ENCODE measurements around the gene SYT15.
A peak's percentile ranks its signal among the peaks of the same experiment; 100 is the strongest.
"Not testable (repeated sequence)": the region's sequence is repeated elsewhere in the genome, so short reads cannot be mapped to it uniquely, and the experiment has no call there.

Gene SYT15

GRCh38 chr10:46578474-46579178 lies at the start of gene SYT15:
Gene SYT15 (plus strand): TSS chr10:46579128. CDS start chr10:46579169, 41 bp downstream.
- DNase-seq (ENCODE audit: low read depth) = not testable (repeated sequence)

- DNase-seq (ENCODE audit: low read depth) = not testable (repeated sequence)
These were observed 49.2 kb upstream of the SYT15 start for GRCh38 chr10:46529742-46530141.

- DNase-seq (ENCODE audit: low read depth) = peak; percentile 53
These were observed 48.4 kb upstream of the SYT15 start for GRCh38 chr10:46530249-46531186.

GRCh38 chr10:46532256-46532655 lies 46.7 kb upstream of the SYT15 start:
- DNase-seq (ENCODE audit: low read depth) = not testable (repeated sequence)

GRCh38 chr10:46534828-46535524 lies 44.0 kb upstream of the SYT15 start:
- no peak for DNase-seq (ENCODE audit: low read depth)

- DNase-seq (ENCODE audit: low read depth) = no peak
These were observed 42.8 kb upstream of the SYT15 start for GRCh38 chr10:46536171-46536570.

GRCh38 chr10:46536781-46537180 lies 42.1 kb upstream of the SYT15 start:
- no peak for DNase-seq (ENCODE audit: low read depth)

GRCh38 chr10:46537309-46537708 lies 41.6 kb upstream of the SYT15 start:
- DNase-seq (ENCODE audit: low read depth) = no peak

GRCh38 chr10:46538155-46538554 lies 40.8 kb upstream of the SYT15 start:
- no peak for DNase-seq (ENCODE audit: low read depth)

- no peak for DNase-seq (ENCODE audit: low read depth)
These were observed 40.1 kb upstream of the SYT15 start for GRCh38 chr10:46538717-46539426.

GRCh38 chr10:46539596-46540411 lies 39.1 kb upstream of the SYT15 start:
- DNase-seq (ENCODE audit: low read depth) = peak; percentile 90

GRCh38 chr10:46540412-46541016 lies 38.4 kb upstream of the SYT15 start:
- peak; percentile 61 for DNase-seq (ENCODE audit: low read depth)

- peak; percentile 41 for DNase-seq (ENCODE audit: low read depth)
These were observed 37.8 kb upstream of the SYT15 start for GRCh38 chr10:46541017-46541661.

GRCh38 chr10:46541735-46542566 lies 37.0 kb upstream of the SYT15 start:
- no peak for DNase-seq (ENCODE audit: low read depth)

GRCh38 chr10:46542567-46543465 lies 36.1 kb upstream of the SYT15 start:
- DNase-seq (ENCODE audit: low read depth) = no peak

- DNase-seq (ENCODE audit: low read depth) = no peak
These were observed 35.2 kb upstream of the SYT15 start for GRCh38 chr10:46543466-46544377.

Measured in iris pigment epithelial cell (primary cell).